Amygdala (tissue), 56 donors: ENCODE measurements around the gene PLEKHO1.

Experiments
- DNase-seq, 56 donors: peaks; one replicate each; lab custom pipeline; 2025; lab: John Stamatoyannopoulos, UW

PLEKHO1 gene

GRCh38 chr1:150148837-150149270, 862 bp upstream of the PLEKHO1 start:
- peak in 2 of 56 donors; percentile 7 to 54 for DNase-seq

- peak in 4 of 56 donors; percentile 15 to 32 (median 26) for DNase-seq
Observed at GRCh38 chr1:150150133-150151021, 661 bp downstream of the PLEKHO1 start.

- peak in 1 of 56 donors; percentile 7 for DNase-seq
Observed at GRCh38 chr1:150151291-150152181, 1.8 kb downstream of the PLEKHO1 start.

- DNase-seq = no peak
Observed at GRCh38 chr1:150152182-150152536, 2.4 kb downstream of the PLEKHO1 start.

GRCh38 chr1:150152772-150153456, 3.2 kb downstream of the PLEKHO1 start:
- no peak for DNase-seq

- DNase-seq = no peak
Observed at GRCh38 chr1:150154143-150154542, 4.4 kb downstream of the PLEKHO1 start.

GRCh38 chr1:150155413-150156071, 5.8 kb downstream of the PLEKHO1 start:
- no peak for DNase-seq

- no peak for DNase-seq
Observed at GRCh38 chr1:150156868-150157603, 7.3 kb downstream of the PLEKHO1 start.

GRCh38 chr1:150159550-150159949, 9.8 kb downstream of the PLEKHO1 start:
- DNase-seq = peak in 1 of 56 donors; percentile 13

GRCh38 chr1:150160964-150161621, 11.4 kb downstream of the PLEKHO1 start:
- DNase-seq = no peak

- DNase-seq = peak in 9 of 56 donors; percentile 16 to 47 (median 21)
Observed at GRCh38 chr1:150161747-150162581, 12.2 kb downstream of the PLEKHO1 start.

- no peak for DNase-seq
Observed at GRCh38 chr1:150162582-150162861, 12.8 kb downstream of the PLEKHO1 start.

- DNase-seq = peak in 49 of 56 donors; percentile 27 to 88 (median 74)
Observed at GRCh38 chr1:150162862-150163706, 13.4 kb downstream of the PLEKHO1 start.

GRCh38 chr1:150164224-150164623, 14.5 kb downstream of the PLEKHO1 start:
- peak in 2 of 56 donors; percentile 7 to 22 for DNase-seq

- no peak for DNase-seq
Observed at GRCh38 chr1:150164779-150165178, 15.1 kb downstream of the PLEKHO1 start.

GRCh38 chr1:150165622-150166612, 16.2 kb downstream of the PLEKHO1 start:
- DNase-seq = peak in 9 of 56 donors; percentile 10 to 42 (median 21)
